ENCODE results near the gene ARFGEF2. TPM values are rescaled to one million over a fixed set of nuclear protein-coding genes. Genes with fewer than 3 reads are reported as not detected.
"Not testable (repeated sequence)": the region's sequence is repeated elsewhere in the genome, so short reads cannot be mapped to it uniquely, and the experiment has no call there.

The ARFGEF2 gene
- total RNA-seq, 6 donors from 2014 or later: 22.4 to 94.3 (median 32.2) TPM

GRCh38 chr20:49001741-49002140 is 80.2 kb downstream of the ARFGEF2 start:
- WGBS, 2 donors: 97 to 98% methylated on average over 7 of the region's 7 CpGs
- Histone ChIP-seq H3K36me3 (peaks cover 12 to 85% (median 51%) of the 10 kb centered on the region in 4 donors), H3K27ac (no peak overlapping the region), H3K9me3 (no peaks in the 10 kb centered on the region), H3K4me1 (no peaks in the 10 kb centered on the region), H3K27me3 (no peaks in the 10 kb centered on the region), H3K4me3 (no peak overlapping the region)
- DNase-seq (no peak), ATAC-seq (ENCODE audit: low FRiP score in 2 of 2) (no peak)
- TF ChIP-seq POLR2AphosphoS5 (IDR thresholded peaks at IDR 0.05) (no peak), POLR2A (IDR thresholded peaks at IDR 0.05) (no peak), CTCF (IDR thresholded peaks at IDR 0.05) (no peak), EP300 (IDR thresholded peaks at IDR 0.05) (no peak)

GRCh38 chr20:49006446-49006980 is 85.0 kb downstream of the ARFGEF2 start:
- H3K36me3 ChIP-seq: peaks cover 7 to 77% (median 32%) of the 10 kb centered on the region in 4 donors
- H3K27ac ChIP-seq: no peak overlapping the region
- no peaks in the 10 kb centered on the region for H3K4me1 ChIP-seq
- TF ChIP-seq CTCF (IDR thresholded peaks at IDR 0.05): no peak
- TF ChIP-seq EP300 (IDR thresholded peaks at IDR 0.05): no peak
- TF ChIP-seq POLR2A (IDR thresholded peaks at IDR 0.05): no peak
- no peak for TF ChIP-seq POLR2AphosphoS5 (IDR thresholded peaks at IDR 0.05)
- no peaks in the 10 kb centered on the region for H3K9me3 ChIP-seq
- no peak overlapping the region for H3K4me3 ChIP-seq
- ATAC-seq (ENCODE audit: low FRiP score in 2 of 2) (no peak), DNase-seq (no peak)
- no peaks in the 10 kb centered on the region for H3K27me3 ChIP-seq
- 88 to 92% methylated on average over 8 of the region's 8 CpGs for WGBS, 2 donors

GRCh38 chr20:49009899-49010631 is 88.6 kb downstream of the ARFGEF2 start:
- ATAC-seq (ENCODE audit: low FRiP score in 2 of 2) (no peak), DNase-seq (no peak)
- H3K27me3 ChIP-seq: no peaks in the 10 kb centered on the region
- TF ChIP-seq POLR2AphosphoS5 (IDR thresholded peaks at IDR 0.05) (no peak), CTCF (IDR thresholded peaks at IDR 0.05) (no peak), EP300 (IDR thresholded peaks at IDR 0.05) (no peak), POLR2A (IDR thresholded peaks at IDR 0.05) (no peak)
- peaks cover 18 to 89% (median 52%) of the 10 kb centered on the region in 4 donors for H3K36me3 ChIP-seq
- no peak overlapping the region for H3K4me3 ChIP-seq
- no peaks in the 10 kb centered on the region for H3K4me1 ChIP-seq
- 95 to 96% methylated on average over 12 of the region's 12 CpGs for WGBS, 2 donors
- no peaks in the 10 kb centered on the region for H3K9me3 ChIP-seq
- no peak overlapping the region for H3K27ac ChIP-seq

GRCh38 chr20:49024220-49024619 is 102.7 kb downstream of the ARFGEF2 start:
- Histone ChIP-seq H3K4me3 (no peak overlapping the region), H3K4me1 (no peaks in the 10 kb centered on the region), H3K27me3 (no peaks in the 10 kb centered on the region), H3K36me3 (peaks cover 29 to 91% (median 59%) of the 10 kb centered on the region in 4 donors), H3K9me3 (no peaks in the 10 kb centered on the region), H3K27ac (no peak overlapping the region)
- 85 to 95% methylated on average over 5 of the region's 5 CpGs for WGBS, 2 donors
- ATAC-seq (ENCODE audit: low FRiP score in 2 of 2) (no peak), DNase-seq (no peak)
- TF ChIP-seq CTCF (IDR thresholded peaks at IDR 0.05) (no peak), POLR2A (IDR thresholded peaks at IDR 0.05) (no peak), POLR2AphosphoS5 (IDR thresholded peaks at IDR 0.05) (no peak), EP300 (IDR thresholded peaks at IDR 0.05) (no peak)

GRCh38 chr20:49028177-49028576 is 106.7 kb downstream of the ARFGEF2 start:
- not testable (repeated sequence) for H3K4me1 ChIP-seq; H3K27me3 ChIP-seq; DNase-seq; H3K9me3 ChIP-seq; H3K27ac ChIP-seq; H3K4me3 ChIP-seq; ATAC-seq (ENCODE audit: low FRiP score in 2 of 2)
- 92 to 100% methylated on average over 2 of the region's 2 CpGs for WGBS, 2 donors
- H3K36me3 ChIP-seq: peaks cover 32 to 88% (median 61%) of the 10 kb centered on the region in 4 donors
